Erythroblast (primary cell): ENCODE measurements around the gene MMRN1.

ENCODE experiments used
- DNase-seq, 2 experiments: peaks; one replicate each; lab custom pipeline; 2025; lab: John Stamatoyannopoulos, UW
- GATA1 ChIP-seq: IDR thresholded peaks from 2 replicates; pipeline ENCODE4 v1.6.1; 2011; ENCODE audit warnings: low read depth, mild to moderate bottlenecking, control low read depth, low read length, moderate library complexity
- POLR2A ChIP-seq: IDR thresholded peaks from 2 replicates; pipeline ENCODE4 v1.6.1; 2011; ENCODE audit warnings: mild to moderate bottlenecking, low read length

MMRN1 gene

DNA sequence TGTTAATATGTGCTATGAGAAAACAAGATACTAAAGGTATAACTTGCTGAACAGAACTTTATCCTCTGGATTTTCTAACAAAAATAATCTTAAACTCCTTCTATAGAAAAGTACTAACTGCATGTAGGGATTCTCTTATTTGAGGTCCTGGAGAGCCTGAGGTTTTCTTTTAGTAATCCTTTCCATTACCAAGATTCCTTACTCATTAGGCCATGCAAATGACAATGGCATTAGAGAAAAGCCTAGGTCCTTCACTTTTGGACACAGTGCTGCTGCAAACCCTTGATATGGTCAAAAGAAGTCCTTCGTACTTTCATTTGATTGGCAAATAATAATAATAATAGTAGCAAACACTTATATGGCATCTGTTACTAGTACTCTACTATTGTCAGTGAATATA is 3.2 kb downstream of the MMRN1 start:
- TF ChIP-seq POLR2A: no peak
- TF ChIP-seq GATA1: no peak
- DNase-seq: no peak

DNA sequence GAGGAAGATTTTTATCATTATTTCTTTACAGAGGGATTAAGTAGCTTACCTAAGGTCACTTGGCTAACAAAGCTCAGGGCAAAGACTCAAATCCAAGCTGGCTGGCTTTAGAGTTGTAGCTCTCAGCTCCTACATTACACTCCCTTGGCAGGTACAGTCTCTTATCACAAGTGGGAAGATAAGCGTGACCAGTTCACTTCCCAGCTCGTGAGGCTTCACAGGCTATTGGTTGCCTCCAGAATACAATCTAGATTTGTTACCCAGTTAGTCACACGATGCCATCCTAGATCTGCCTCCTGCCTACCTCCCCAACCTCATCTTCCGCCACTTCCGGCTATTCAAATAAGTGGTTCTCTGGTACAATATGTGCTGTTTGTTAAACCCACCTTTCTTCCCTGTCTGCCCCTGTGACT is 3.7 kb downstream of the MMRN1 start:
- DNase-seq: peak; percentile 7 to 13
- TF ChIP-seq POLR2A: no peak
- TF ChIP-seq GATA1: no peak

DNA sequence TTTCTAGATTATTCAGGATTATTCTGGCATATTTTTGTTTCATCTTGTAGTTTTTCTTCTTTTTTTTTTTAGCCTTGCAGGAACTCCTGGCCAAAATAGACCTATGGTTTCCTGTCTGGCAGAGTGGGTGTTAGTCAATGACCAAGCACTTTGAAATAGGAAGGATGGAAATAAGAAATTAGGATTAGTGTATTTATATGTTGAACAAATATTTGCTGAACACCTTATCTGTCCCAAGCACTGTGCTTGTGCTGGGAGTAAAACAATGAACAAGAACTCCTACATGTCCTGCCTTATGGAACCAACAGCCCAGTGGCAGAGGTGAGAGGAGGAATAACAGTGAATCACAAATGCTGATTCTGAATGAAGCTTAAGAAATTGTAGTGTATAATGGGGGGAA is 4.5 kb downstream of the MMRN1 start:
- peak in 1 of 2 experiments; percentile 8 for DNase-seq
- TF ChIP-seq POLR2A (no peak), GATA1 (no peak)

DNA sequence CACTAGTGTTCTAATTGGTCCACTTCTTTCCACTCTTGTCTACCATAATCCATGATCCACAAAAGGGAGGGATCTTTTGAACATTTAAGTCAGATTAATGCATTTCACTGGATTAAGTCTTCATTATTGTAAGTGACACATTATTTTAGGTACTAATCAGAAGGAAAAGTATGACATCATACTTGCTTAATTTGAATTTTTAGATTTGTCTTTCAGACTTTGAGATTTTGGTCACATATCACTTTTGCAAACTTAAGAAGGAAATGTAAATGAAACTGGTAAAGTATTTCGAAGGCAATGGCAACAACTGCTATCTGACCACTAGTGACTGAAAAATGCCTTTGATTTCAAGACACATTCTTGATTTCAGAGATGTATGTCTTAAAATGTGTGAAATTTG is 5.2 kb downstream of the MMRN1 start:
- no peak for TF ChIP-seq POLR2A
- no peak for TF ChIP-seq GATA1
- DNase-seq: no peak

DNA sequence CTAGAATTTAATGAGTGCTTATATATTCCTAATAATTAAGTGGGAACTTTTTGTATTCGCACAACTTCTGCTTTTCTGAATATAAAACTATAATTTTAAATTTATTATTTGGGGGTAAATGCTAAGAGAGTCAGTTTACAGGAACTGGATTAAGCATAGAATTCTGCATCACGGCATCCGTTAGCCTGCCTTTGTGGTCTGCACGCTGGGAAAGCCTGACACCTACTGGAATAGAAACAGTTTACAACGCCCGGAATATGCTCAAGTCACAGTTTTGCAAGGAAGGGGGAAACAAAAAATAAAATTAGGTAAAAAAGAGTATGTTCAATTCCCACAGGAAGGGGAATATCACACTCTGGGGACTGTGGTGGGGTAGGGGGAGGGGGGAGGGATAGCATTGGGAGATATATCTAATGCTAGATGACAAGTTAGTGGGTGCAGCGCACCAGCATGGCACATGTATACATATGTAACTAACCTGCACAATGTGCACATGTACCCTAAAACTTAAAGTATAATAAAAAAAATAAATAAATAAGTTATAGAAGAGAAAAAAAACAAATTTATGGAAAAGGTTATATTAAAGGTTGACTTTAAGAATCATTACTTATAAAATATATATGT is 7.3 kb downstream of the MMRN1 start:
- DNase-seq: peak; percentile 71 to 84

DNA sequence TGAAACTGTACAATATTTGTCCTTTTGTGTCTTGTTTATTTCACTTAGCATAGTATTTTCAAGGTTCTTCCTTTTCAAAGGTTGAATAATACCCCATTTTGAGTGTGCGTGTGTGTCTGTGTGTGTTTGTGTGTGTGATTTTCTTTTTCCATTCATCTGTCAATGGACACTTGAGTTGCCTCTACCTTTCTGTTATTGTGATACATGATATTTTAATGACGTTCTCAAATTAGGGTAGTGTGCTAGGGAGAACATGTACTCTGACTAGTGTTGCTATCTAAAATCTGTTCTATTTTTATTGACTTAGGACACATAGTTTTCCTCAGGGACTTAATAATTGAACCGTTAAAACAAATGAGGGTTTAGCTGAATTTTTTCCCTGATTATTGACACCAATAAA is 9.9 kb downstream of the MMRN1 start:
- no peak for DNase-seq
- TF ChIP-seq GATA1 (no peak), POLR2A (no peak)

DNA sequence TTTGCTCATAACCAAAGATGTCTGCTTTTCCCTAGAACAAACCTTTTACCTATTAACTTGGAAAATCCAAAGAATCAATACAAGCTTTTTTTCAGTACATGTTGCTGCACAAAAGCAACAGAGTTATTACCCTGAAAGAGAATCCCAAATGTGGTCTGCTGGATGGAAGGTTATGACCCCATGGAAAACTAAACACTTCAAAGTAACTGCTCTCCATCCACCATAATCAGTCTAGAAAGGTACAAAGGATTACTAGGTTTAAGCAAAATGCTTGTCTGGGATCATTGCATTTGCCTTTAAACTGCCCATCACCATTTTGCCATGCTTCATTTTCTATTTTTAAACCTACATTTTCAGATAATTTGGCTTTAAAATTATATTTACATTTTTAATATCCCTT is 11.7 kb downstream of the MMRN1 start:
- TF ChIP-seq POLR2A (no peak), GATA1 (no peak)
- no peak for DNase-seq

DNA sequence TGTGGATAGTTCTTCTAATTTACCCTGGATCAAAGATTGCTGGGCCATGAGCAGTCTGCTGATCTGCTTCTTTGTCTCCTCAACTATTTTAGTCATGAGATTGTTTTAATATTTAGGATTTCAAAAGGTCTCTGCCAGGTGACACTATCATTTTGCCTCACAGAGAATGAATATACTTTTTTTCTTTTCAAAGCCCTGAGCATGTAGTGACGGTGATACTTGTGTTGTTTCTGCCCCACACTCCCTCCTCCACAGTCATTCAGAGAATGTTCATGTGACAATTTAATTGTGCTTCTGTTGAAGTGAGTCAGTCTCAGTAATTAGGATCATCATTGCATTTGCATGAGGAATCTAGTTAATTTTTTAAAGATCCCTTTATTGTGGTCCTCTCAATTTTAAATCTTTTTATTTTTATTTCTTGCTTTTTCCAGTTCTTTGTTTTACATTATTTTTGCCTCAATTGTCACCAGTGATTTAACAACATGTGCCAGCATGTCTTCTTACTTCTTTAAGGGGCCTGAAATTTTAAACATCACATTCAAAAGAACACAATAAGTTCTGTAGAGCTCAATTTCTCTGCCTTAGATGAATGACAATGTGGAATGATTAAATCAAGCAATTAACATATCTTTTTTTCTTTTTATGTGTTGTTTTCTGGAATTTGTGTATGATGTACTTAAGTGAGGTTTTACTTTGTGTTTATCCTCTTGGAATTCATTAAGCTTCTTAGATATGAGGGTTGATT is 12.3 kb downstream of the MMRN1 start:
- no peak for DNase-seq
- TF ChIP-seq POLR2A: no peak
- TF ChIP-seq GATA1: no peak

DNA sequence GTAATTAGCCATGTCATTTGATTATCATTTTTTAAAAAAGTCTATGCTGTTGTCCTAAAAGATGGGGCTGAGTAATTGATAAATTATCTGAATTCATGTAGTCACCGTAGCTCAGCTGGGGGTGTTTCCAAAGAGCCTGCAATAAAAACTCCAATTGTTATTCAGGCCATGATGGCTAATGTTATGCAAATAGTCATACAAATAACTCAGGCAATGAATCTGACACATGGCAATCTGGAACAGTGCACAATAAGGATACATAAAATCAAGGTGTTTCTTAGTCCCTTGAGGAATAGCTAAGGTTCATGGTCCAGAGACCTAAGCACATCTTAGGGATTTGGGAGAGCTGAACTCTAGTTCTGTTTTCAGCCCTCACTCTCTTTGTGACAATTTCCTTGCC is 15.2 kb downstream of the MMRN1 start:
- DNase-seq: no peak
- TF ChIP-seq GATA1 (no peak), POLR2A (no peak)

DNA sequence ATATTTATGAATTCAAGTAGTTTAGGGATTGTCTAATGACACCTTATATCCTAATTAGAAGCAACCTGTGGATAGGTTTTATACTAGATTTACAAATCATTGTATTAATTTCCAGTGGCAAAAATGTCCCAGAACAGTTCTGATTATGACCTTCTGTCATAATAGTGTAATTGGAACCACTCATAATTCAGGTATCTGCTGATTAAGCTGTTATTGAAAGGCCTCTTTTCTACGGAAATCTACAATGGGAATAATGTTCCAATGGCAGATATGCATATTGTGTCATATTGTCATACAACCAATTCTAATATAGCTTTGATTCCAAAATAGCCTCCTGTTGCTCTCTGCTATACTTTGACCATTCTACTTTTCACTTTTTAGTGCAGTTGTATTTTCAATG is 19.0 kb downstream of the MMRN1 start:
- no peak for TF ChIP-seq POLR2A
- no peak for TF ChIP-seq GATA1
- no peak for DNase-seq

DNA sequence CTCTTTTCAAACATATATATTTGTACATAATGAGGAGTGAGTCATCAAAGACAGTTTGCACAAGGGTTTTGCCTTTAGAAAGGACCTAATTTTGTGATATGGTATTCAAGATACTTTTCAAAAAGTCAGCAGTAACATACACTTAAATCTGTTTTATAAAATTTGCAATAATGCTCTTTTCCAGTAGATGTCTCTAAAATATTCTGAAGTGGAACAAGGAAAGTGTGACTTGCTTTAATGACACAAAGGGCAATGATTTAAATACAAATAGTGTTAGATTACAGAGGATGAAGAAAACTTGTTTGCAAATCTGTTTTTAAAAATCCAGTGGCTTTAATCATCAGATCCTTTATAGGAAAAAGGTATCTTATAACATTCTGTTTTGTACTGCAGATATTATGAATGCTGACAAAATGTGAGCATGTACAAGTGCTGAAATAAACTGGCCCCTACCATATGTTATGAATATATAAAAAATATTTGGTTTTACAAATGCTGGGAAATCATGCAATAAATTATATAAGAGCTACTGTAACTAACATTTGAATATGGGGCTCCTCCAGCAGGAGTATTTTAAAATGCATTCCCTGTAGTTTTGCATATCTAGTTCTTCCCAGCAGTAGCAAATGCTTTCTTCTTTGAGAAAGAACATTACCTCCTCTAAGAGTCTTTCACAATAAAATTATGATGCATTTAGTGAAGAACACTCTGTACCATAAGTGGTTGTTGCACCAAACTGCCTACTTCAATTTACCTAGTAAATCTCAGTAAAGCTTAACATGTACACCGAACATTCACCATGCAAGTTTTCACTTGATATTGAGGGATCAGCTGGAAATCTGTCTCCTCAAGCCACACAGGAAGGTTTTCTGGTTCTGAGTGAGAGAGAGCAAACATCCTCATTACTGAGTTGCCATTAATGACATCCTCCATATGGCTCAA is 20.2 kb downstream of the MMRN1 start:
- DNase-seq: no peak
- TF ChIP-seq POLR2A (no peak), GATA1 (no peak)

DNA sequence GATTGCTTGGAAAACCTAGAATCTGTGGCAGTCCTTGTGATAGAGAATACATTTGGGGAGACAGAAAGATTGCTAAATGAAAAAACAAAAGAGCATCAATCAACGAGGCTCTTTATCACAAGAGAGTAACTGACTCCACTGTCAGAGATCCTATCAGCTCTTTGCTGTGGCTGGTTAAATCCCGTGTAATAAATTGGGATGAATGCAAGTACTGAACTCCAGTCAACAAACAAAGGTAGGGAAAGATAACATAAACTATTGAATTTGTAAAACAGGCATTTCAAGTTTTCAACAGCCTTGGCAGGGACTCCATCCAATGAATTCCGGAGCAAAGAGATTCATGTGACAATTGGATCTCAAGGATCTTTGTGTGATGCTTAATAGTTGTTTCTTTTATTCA is 21.3 kb downstream of the MMRN1 start:
- DNase-seq: no peak
- TF ChIP-seq GATA1: no peak
- TF ChIP-seq POLR2A: no peak

DNA sequence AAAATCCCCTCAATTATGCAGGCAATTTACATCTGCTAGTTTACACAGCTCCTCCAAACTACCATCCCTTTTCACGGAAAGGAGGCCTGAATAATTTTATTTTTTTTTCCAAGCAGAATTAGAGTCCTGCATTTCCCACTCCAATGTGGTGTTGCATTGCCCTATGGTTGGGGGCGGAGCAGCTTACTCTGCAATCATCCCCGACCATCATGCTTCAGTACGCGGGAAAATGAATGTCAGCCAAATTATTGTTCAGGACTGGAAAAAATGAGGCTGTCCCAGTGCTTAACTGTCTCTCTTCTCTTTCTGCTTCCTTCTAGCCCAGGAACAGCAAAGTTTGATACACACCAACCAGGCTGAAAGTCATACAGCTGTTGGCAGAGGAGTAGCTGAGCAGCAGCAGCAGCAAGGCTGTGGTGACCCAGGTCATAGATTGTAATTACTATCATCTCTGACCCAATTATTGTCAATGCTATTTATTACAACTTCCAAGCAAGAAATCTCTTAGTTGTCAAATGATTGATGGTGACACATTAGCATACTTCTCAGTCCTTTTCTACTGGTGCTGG is 28.3 kb downstream of the MMRN1 start:
- TF ChIP-seq POLR2A (no peak), GATA1 (no peak)
- DNase-seq: no peak

DNA sequence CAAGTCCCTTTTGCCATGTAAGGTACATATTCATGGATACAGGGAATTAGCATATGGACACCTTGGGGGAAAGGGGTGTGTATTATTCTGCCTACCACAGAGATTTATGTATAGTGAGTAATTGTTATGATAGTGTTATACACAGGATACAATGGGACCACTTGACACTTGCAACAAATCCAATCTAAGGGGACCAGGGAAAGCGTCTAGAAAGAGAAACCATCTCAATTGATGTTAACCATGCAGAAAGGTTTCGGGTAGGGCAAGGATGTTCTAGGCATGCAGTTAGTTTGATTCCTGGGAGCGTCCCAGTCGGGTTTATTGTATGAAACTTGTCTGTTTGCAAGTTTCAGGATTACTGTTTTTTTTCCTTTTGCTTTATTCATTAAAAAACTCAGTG is 34.2 kb downstream of the MMRN1 start:
- TF ChIP-seq POLR2A (no peak), GATA1 (no peak)
- DNase-seq: no peak
